CD14-positive monocyte (primary cell): ENCODE data around the gene ZNF546. TPM values are rescaled to one million over a fixed set of nuclear protein-coding genes. Genes with fewer than 3 reads are reported as not detected.

Experiments used
- DNase-seq, 3 donors: peaks; one replicate each; pipeline ENCODE4 v3.0.0-alpha.2; 2011 to 2022
- H2AFZ ChIP-seq: 2 replicates; pipeline ENCODE4 v1.6.0; 2012; ENCODE audit warnings: mild to moderate bottlenecking, low read depth, low read length, inconsistent platforms; ENCODE audit not compliant: insufficient read depth, poor library complexity, severe bottlenecking
- H3K27ac ChIP-seq, 2 donors: 1 replicate in 1 of 2; 2 replicates in 1 of 2; pipeline ENCODE4 v1.5.1; 2012 to 2013; ENCODE audit warnings: low read length in 2 of 2, control low read depth in 1 of 2, inconsistent platforms in 1 of 2, low read depth in 1 of 2, mild to moderate bottlenecking in 1 of 2
- H3K27me3 ChIP-seq, 2 donors: one replicate each; pipeline versions ENCODE4 v1.6.0 to v1.6.1; 2011 to 2013; ENCODE audit warnings: low read length in 2 of 2; ENCODE audit not compliant: control insufficient read depth in 2 of 2, insufficient read depth in 2 of 2
- H3K36me3 ChIP-seq, 2 donors: replicated peaks in 1 of 2; 1 replicate in 1 of 2; 2 replicates in 1 of 2; pipeline versions ENCODE4 v1.5.1 to v1.6.1; 2012 to 2013; ENCODE audit warnings: low read length in 2 of 2, control low read depth in 1 of 2, inconsistent platforms in 1 of 2, mild to moderate bottlenecking in 1 of 2; ENCODE audit not compliant: insufficient read depth in 2 of 2, control insufficient read depth in 1 of 2
- H3K4me1 ChIP-seq, 2 donors: 1 replicate in 1 of 2; 2 replicates in 1 of 2; pipeline versions ENCODE4 v1.5.1 to v1.6.1; 2012 to 2013; ENCODE audit warnings: low read length in 2 of 2, control low read depth in 1 of 2, inconsistent platforms in 1 of 2, mild to moderate bottlenecking in 1 of 2, moderate library complexity in 1 of 2; ENCODE audit not compliant: insufficient read depth in 2 of 2, control insufficient read depth in 1 of 2
- H3K4me2 ChIP-seq: replicated peaks from 2 replicates; pipeline ENCODE3; 2012; ENCODE audit warnings: low read length, moderate library complexity, mild to moderate bottlenecking; ENCODE audit not compliant: poor library complexity, severe bottlenecking; ENCODE audit errors: extremely low read depth
- H3K4me3 ChIP-seq, 3 experiments: fragments of 200-600 bp in 1 of 3; sonication (generic) in 1 of 3; replicated peaks in 1 of 3; 1 replicate in 2 of 3; 2 replicates in 1 of 3; pipeline ENCODE4 v1.5.1; 2011 to 2013; ENCODE audit warnings: low read length in 3 of 3, mild to moderate bottlenecking in 3 of 3, control low read depth in 2 of 3, low read depth in 2 of 3, inconsistent platforms in 1 of 3, moderate library complexity in 1 of 3
- H3K79me2 ChIP-seq: 2 replicates; pipeline ENCODE4 v1.6.0; 2012; ENCODE audit warnings: mild to moderate bottlenecking, control low read depth, inconsistent platforms, low read length, moderate library complexity; ENCODE audit not compliant: insufficient read depth
- H3K9ac ChIP-seq: 2 replicates; pipeline ENCODE4 v1.6.0; 2017; ENCODE audit warnings: low read length, mild to moderate bottlenecking; ENCODE audit not compliant: insufficient read depth, poor library complexity, severe bottlenecking
- H3K9me3 ChIP-seq, 2 donors: replicated peaks in 1 of 2; 1 replicate in 1 of 2; 2 replicates in 1 of 2; pipeline versions ENCODE4 v1.5.1 to v1.6.1; 2012 to 2013; ENCODE audit warnings: low read length in 2 of 2, control low read depth in 1 of 2; ENCODE audit not compliant: control insufficient read depth in 1 of 2, insufficient read depth in 1 of 2
- H4K20me1 ChIP-seq: 2 replicates; pipeline ENCODE4 v1.6.0; 2012; ENCODE audit warnings: mild to moderate bottlenecking, low read length, control low read depth, moderate library complexity; ENCODE audit not compliant: insufficient read depth
- H3K27ac Mint-ChIP-seq, 7 donors: one replicate each; pipeline ENCODE4 v1.8.0; 2020; ENCODE audit warnings: mild to moderate bottlenecking in 7 of 7, mixed read lengths in 7 of 7, moderate library complexity in 6 of 7, inconsistent platforms in 2 of 7
- H3K27me3 Mint-ChIP-seq, 3 donors: one replicate each; pipeline ENCODE4 v1.8.0; 2021 to 2022; ENCODE audit warnings: low read depth in 3 of 3, mild to moderate bottlenecking in 3 of 3, mixed read lengths in 3 of 3, moderate library complexity in 3 of 3, inconsistent platforms in 1 of 3
- H3K36me3 Mint-ChIP-seq, 2 donors: one replicate each; pipeline ENCODE4 v1.8.0; 2020; ENCODE audit warnings: mixed read lengths in 2 of 2, inconsistent platforms in 1 of 2, mild to moderate bottlenecking in 1 of 2
- H3K4me1 Mint-ChIP-seq: one replicate; pipeline ENCODE4 v1.8.0; 2020; ENCODE audit warnings: mild to moderate bottlenecking, mixed read lengths
- H3K4me3 Mint-ChIP-seq, 2 donors: one replicate each; pipeline ENCODE4 v1.8.0; 2020; ENCODE audit warnings: mild to moderate bottlenecking in 2 of 2, mixed read lengths in 2 of 2, moderate library complexity in 1 of 2
- H3K9me3 Mint-ChIP-seq, 7 donors: one replicate each; pipeline ENCODE4 v1.8.0; 2020 to 2022; ENCODE audit warnings: mixed read lengths in 7 of 7, mild to moderate bottlenecking in 6 of 7, moderate library complexity in 6 of 7, inconsistent platforms in 2 of 7
- CTCF ChIP-seq: fragments of 200-600 bp; IDR thresholded peaks from one replicate; pipeline ENCODE4 v1.8.0; 2022; ENCODE audit warnings: antibody characterized with exemption, mild to moderate bottlenecking
- WGBS: methylation state at CpG from one replicate; pipeline ENCODE4 v1.1.5; 2013; ENCODE audit warnings: missing lambda C conversion rate; ENCODE audit not compliant: insufficient coverage; 5-methylcytosine and 5-hydroxymethylcytosine counted together
- intact Hi-C, 2 donors: fragments of 100-400 bp; cut with micrococcal nuclease; formaldehyde crosslinking; loops; one replicate each; pipeline versions ENCODE4 v1.15.0 to v1.15.1; 2023
- polyA plus RNA-seq, 3 donors: library from polyadenylated mRNA; depleted of rRNA in 1 of 3; unstranded in 2 of 3; stranded (reverse) in 1 of 3; fragments of 300-500 nt in 2 of 3; fragments of >200 nt in 1 of 3; fragmentation: Illumina TruSeq in 2 of 3; gene quantifications; 1 replicate in 2 of 3; 2 replicates in 1 of 3; pipeline ENCODE4 v1.2.3, GENCODE V29; 2012 to 2021

Gene ZNF546
- polyA plus RNA-seq, 3 donors: 1.3 to 2.3 (median 1.4) TPM

GRCh38 chr19:40057166-40057565, 60.3 kb downstream of the ZNF546 start:
- H3K27me3 Mint-ChIP-seq: peaks cover 5 to 18% (median 8%) of the 10 kb centered on the region in 3 donors
- Histone ChIP-seq H3K9ac (no peak overlapping the region), H3K4me3 (no peak overlapping the region), H3K27me3 (peaks cover 0 to 15% of the 10 kb centered on the region in 2 donors), H3K79me2 (peaks cover 30% of the 10 kb centered on the region), H3K4me2 (no peak overlapping the region), H3K36me3 (no peaks in the 10 kb centered on the region), H2AFZ (peak overlapping the region; percentile 95), H3K4me1 (peaks cover 9 to 15% of the 10 kb centered on the region in 2 donors), H3K27ac (no peak overlapping the region), H4K20me1 (no peaks in the 10 kb centered on the region), H3K9me3 (peaks cover 0 to 14% of the 10 kb centered on the region in 2 donors)
- WGBS: no CpG with 5 or more reads among the region's 1 CpG
- intact Hi-C loops: no loop called here
- H3K9me3 Mint-ChIP-seq: peaks cover 17 to 28% (median 20%) of the 10 kb centered on the region in 7 donors
- H3K4me1 Mint-ChIP-seq: peaks cover 30% of the 10 kb centered on the region
- H3K27ac Mint-ChIP-seq: no peak overlapping the region
- H3K36me3 Mint-ChIP-seq: peaks cover 4% of the 10 kb centered on the region in 2 donors
- TF ChIP-seq CTCF: no peak
- DNase-seq: no peak
- peak overlapping the region in 1 of 2 donors; percentile 2 for H3K4me3 Mint-ChIP-seq

GRCh38 chr19:40059624-40060023, 62.8 kb downstream of the ZNF546 start:
- Mint-ChIP-seq H3K27me3 (peaks cover 5 to 20% (median 8%) of the 10 kb centered on the region in 3 donors), H3K27ac (no peak overlapping the region), H3K4me1 (peaks cover 18% of the 10 kb centered on the region), H3K4me3 (no peak overlapping the region), H3K36me3 (no peaks in the 10 kb centered on the region), H3K9me3 (peaks cover 18 to 37% (median 34%) of the 10 kb centered on the region in 7 donors)
- H2AFZ ChIP-seq: no peak overlapping the region
- no CpG with 5 or more reads among the region's 1 CpG for WGBS
- intact Hi-C loops: no loop called here
- DNase-seq: no peak
- no peak overlapping the region for H3K27ac ChIP-seq
- TF ChIP-seq CTCF: no peak
- no peaks in the 10 kb centered on the region for H3K36me3 ChIP-seq
- no peaks in the 10 kb centered on the region for H4K20me1 ChIP-seq
- no peak overlapping the region for H3K4me3 ChIP-seq
- no peak overlapping the region for H3K4me2 ChIP-seq
- peaks cover 6% of the 10 kb centered on the region for H3K79me2 ChIP-seq
- no peak overlapping the region for H3K9ac ChIP-seq
- H3K27me3 ChIP-seq: peaks cover 0 to 15% of the 10 kb centered on the region in 2 donors
- H3K9me3 ChIP-seq: peaks cover 9 to 15% of the 10 kb centered on the region in 2 donors
- peaks cover 9 to 13% of the 10 kb centered on the region in 2 donors for H3K4me1 ChIP-seq
